GM18508 (cell line): Measurements from ENCODE around the gene RNASE8.
"Not testable (repeated sequence)": the region's sequence is repeated elsewhere in the genome, so short reads cannot be mapped to it uniquely, and the experiment has no call there.

ENCODE experiments used
- ATAC-seq: cut with Tn5 transposase; IDR thresholded peaks from one replicate; pipeline ENCODE4 v1.9.1; 2021; ENCODE audit warnings: moderate number of reproducible peaks; ENCODE audit not compliant: insufficient read depth, unreplicated experiment

The RNASE8 gene, protein sequence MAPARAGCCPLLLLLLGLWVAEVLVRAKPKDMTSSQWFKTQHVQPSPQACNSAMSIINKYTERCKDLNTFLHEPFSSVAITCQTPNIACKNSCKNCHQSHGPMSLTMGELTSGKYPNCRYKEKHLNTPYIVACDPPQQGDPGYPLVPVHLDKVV

DNA sequence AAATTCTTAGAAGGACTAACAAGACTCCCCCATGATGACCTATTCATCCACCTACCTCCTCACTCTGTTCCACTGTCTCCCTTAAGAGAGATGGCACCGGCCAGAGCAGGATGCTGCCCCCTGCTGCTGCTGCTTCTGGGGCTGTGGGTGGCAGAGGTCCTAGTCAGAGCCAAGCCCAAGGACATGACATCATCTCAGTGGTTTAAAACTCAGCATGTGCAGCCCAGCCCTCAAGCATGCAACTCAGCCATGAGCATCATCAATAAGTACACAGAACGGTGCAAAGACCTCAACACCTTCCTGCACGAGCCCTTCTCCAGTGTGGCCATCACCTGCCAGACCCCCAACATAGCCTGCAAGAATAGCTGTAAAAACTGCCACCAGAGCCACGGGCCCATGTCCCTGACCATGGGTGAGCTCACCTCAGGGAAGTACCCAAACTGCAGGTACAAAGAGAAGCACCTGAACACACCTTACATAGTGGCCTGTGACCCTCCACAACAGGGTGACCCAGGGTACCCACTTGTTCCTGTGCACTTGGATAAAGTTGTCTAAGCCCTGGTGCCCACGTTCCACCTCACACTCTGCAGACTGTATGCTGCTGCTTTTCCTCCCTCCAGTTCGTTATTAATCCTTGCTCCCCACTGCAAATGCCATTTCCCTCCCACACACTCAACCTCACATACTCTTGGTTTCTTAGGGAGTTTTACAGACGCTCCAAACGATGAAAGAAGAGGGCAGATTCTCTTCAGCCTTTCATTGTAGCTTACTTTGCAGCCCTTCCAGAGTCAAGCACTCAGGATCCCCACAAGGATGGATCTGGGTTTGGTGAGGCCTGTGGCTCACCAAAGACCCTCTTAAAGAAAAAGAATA lies at the start of gene RNASE8:
Gene RNASE8, plus strand, starts transcription at position 20 of the 873 bp plus-strand sequence. Its CDS starts 71 bp downstream, at position 91.
- ATAC-seq: no peak

DNA sequence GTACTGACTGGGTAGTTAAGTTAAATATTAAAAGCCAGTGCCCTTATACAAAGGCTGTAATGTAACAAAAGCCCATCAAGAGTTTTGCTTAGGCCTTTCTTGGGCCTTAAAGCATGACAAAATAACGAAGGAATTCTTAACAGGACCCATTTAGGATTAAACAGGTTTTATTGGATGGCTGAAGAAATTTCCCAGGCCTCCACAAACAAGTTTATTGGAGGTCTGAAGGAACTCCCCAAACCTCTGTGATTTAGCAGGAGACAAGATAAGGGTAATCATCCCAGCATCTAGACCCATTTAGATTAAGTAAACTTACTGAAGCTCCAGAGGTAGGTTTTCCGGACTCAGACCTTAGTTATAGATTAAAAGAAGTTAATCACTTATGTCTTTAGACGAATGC lies 47.9 kb upstream of the RNASE8 start:
- ATAC-seq: not testable (repeated sequence)

DNA sequence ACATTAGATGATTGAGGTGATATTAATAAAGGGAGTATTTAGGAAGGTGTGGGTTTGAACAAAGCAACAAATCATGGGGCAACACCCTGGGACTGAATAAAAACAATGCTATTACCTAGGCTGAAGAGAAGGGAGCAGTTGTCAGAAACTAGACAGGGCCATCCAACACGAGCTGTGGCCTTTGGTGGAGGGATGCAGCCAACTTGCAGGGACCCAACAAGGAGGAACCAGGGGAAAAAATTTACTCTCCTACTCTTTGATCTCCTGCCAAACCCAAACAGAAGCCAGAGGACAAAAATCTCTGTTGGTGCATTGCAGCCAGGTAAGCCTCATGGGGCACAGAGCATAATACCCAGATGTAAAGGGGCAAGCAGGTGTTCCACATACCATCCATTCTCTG lies 46.5 kb upstream of the RNASE8 start:
- ATAC-seq: no peak

DNA sequence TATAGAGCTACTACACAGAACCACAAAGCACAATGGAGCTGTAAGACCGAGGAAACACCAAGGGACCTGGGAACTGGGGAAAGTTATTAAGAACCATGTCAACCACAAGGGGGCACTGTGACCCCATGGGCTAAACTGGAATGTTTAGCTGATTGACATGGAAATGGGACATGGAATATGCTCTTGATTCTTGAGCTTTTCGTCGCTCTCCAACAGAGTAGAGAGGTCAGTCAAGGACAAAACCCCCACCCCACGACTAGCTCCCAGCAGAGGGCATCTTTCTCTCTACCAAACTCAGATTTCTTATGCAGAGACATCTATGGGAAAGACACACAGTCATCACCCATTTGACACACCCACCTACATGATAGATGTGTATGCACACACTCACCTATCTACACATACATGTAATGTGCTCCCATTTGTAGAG lies 42.8 kb upstream of the RNASE8 start:
- ATAC-seq: no peak

DNA sequence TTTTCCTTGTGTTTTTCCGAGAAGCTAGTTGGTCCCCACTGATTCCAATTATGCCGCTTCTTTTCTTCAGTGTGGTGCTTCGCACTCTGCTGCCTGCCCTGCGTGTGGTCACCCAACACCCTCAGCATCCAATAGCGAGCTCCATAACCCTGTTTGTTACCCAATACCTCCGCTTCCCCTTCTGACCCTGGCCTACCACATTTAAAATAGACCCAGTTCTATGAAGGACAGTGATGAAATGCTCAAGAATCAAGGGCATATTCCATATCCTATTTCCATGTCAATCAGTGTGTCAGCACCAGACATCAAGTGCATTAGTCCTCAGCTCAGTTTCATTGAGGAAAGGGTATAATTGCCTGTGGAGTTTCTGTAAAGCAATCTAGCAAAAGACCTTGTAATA lies 42.3 kb upstream of the RNASE8 start:
- no peak for ATAC-seq

DNA sequence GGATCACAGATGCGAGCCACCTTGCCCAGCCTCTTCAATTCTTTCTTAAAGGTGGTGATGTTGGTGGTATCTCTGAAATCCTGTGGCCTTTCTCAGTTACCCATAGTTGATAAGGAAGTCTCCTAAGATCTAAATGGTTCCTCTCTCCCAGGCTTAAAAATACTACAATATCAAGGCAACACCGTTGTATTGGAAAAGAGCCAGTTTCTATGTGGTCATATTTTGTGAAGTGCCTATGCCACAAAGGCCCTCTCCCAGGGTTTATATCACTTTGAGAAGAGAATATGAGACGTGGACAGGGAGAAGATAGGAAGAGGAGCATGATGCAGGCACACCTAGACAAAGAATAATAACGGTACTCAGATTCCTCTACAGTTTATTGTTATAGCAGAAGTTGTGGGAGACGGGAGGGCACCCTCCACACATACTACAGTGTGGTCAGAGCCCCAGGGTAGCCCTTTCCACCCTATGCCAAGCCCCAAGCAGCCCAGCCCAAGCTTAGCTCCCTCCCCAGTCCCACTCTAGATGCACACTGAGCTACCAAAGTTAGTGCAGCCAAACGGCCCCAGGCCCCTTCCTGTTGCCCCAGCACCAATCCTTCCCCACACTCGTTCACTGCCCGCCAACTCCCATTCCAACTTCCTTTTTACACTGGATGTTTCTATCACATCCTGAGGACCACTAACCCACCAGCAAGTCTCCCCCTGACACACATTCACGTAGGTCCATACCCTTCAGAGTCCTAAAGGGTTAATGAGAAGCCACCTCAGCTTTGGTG lies 41.0 kb upstream of the RNASE8 start:
- ATAC-seq: no peak

DNA sequence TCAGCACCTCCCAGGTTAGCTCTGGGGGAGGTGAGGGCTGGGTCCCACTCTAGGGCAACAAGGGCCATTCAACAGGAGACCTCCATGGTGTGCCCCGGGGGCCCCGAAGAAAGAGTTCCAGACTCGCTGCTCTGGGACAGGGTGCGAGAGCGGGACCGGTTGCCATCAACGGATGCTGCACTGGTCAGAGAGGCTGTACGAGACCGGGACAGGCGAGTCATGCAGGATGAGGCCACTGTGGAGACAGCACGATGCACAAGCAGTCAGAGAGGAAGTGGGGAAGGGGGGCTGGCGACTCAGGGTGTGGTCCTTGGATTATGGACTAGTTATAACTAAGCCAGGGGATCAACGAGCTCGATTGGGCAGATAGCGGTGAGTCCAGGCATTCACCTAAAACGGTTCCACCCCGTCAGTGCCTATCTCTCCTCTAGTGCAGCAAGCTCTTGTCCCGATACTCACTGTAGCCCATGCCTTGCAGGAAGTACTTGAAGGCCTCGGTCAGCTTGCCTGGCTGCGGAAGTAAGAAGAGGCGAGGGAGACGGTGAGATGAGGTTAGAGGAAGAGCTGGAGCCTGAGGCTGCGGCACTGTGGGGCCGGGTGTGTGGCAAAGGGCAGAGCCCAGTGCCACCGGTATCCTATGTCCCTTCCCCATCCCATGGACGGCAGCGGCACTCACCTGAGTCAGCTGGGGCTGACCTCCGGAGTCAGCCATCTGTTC lies 39.9 kb upstream of the RNASE8 start:
- ATAC-seq: no peak

DNA sequence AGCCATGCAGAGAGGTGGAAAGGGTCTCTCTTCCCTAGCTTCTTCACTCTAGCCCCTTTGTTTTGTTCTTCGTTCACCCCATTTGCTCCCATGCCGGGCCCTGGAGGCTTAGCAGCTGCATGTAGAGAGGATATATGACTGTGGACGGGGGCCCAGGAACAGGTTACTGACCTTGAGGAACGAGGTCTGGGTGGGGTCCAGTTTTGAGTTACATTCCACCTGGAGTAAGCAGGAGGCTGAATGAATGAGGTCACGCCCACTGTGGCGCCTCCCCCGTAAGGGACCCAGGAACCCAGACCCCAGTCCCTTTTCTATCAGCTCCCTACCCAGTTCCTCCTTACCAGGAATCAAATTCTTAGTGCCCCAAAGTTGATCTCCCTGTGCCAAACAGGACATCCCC lies 39.3 kb upstream of the RNASE8 start:
- no peak for ATAC-seq

DNA sequence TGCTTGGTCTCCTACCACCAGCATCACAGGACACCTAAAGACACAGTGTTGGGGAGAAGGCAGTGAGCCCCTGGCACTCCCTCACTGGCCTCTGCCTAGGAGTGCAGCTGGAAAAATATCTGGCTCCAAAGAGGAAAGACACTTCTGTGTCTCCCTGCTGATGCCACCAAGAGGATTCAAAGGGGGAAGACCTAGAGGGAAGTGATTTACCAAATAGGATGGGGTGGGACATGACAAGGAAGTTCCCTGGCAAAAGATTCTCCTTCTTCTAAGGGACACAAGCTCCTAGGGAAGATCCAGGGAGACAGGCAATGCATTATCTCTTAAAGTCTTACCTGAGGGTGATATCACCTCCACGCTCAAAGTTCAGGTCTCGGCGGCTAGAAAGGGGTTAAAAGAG lies 38.8 kb upstream of the RNASE8 start:
- no peak for ATAC-seq

DNA sequence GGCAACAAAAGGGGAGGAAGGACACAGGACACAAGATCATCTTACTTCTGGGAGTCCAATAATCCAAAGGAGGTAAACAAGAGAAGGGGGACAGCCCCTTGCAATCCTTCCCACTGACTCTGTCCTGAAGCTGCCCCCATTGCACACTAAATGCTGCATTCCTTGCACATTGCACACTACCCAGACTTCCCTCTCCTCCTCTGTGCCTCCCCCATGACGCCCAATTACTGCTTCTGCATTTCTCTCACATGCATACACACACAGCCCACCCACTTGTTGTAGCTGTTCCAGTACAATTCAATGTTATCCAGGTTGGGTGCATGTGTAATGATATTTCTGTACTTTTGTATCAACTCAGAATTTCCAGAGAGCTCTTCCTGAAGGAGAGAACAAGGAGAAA lies 38.3 kb upstream of the RNASE8 start:
- no peak for ATAC-seq

DNA sequence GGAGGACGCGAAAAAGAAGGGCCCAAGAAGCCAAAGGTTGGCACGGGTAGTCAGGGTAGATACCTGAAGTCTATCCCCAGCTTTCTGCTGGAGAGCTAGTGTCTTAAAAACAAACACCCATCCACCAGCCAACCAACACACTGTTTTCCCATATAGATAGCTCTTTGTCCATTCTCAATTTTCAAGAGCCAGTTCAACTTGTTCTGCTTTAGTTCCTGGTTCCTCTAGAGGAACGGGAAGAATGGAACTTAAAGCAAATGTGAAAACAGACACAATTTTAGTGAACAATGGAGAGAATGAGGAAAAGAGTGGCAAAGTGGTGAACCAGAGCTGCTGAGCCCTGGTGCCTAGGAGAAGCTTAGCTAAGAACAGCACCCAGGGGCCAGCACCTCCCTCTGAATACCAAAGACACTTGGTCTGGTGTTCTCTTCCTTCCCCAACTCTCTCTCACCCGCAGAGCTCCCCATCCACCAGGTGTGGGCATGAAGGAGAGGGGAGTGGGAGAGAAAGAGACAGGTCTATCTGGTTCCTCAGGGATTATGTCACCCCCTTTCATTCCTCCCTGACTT lies 36.6 kb upstream of the RNASE8 start:
- no peak for ATAC-seq

DNA sequence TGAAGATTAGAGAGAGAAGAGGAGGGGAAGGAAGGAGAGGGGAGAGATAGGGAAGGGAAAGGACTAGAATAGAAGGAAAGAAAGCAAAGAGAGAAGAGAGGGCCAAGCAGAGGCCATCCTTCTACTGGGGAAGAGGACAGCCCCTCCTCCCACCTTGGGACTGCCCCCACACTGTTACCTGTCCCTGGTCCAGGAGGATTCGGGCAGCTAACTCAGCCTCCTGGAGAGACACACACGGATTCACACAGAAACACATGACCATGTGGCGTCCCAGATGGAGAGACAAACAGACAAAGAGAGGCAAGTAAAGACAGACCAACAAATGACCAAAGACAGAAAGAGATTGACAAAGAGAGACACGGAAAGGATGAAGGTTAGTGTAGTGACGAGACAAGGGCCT lies 34.9 kb upstream of the RNASE8 start:
- no peak for ATAC-seq

DNA sequence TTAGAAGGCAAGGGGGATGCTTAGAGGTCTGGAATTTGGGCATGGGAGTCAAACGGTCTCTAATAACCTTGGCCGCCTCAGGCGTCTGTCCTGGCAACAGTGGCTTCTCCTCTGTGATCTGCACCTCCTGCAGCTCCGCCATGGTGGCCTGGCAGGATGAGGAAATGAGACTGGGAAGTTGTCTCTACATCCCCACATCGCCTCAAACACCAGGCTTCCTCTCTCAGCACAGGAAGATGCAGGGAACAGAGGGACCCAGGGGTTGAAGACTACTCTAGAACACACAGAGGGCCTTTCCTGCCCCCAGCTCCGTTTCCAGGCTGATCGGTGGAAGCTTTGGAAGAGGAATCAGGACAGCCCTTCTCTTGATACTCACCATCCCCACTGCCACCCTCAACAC lies 34.4 kb upstream of the RNASE8 start:
- ATAC-seq: no peak

DNA sequence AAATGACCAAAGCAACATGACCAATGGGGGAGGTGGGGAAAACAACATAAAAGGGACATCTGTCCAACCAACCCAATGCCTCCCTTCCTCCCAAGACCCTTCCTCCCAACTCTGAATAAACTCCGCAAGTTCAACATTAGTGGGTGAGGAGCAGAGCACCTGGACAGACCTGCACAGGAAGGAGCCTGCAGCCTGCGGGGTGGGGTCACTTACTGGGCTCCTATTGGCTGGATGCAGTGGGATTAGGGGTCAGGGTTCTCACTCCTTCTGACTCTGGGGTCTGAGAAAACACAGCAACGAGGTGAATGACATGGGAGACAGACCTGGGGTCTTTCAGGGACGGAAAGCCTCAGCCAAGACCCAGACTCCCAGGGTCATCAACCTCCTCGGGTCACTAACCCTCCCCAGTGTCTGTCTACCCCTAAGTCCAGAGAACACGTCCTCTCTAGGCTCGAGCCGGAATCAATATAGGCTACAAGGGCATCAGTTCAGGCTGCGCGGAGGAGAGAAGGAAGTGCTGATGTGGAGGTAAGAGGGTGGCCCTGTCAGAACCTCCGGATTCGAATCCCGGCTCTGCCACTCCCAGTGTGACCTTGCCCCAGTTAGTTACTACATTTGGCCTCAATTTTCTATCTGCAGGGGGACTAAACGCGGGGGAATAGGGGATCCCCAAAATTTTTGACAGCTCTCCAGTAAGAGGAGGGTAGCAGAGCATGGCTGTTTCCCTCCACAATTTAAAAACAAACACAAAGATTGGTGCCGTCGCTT lies 33.6 kb upstream of the RNASE8 start:
- ATAC-seq: no peak

DNA sequence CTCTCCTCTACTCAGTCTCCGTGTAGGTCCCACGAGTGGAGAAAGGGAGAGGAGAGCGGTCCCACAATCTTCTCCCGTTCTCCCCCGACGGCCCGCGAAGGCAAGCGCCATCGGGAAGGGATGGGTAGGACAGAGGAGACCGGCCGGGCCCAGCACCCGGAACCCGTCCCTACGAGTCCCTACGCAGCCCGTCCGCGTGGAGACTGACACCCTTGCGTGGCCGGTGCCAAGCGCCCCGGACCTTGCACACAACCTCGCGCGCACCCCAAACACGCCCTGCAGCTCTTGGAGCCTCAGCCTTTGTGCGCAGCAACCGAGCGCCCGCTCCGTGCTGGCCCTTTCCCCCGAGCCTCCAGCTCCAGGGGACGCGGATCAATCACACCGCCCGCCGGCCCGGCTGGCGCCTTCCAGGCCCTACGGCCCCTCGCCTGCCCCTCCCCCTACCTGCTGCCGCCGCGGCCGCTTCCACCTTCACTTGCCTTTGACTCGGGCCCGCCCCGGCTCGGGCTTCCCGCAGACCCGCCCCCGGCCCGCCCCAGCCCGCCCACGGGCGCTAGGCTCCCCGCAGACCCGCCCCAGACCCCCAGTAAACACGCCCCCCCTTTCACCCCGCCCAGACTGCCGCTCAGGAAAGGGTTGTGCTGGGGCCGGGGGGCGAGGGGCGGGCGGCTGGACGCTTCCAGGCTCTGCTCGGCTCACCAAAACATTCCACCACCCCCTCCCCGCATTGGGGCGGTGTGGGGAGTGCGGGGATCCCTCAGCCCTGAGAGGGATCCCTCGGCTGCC lies 32.8 kb upstream of the RNASE8 start, which contains the start of gene NDRG2:
Gene NDRG2, minus strand, starts transcription at position 477 of the 786 bp plus-strand sequence. CDS start 1,746 bp downstream, outside the sequence.
- ATAC-seq: no peak

DNA sequence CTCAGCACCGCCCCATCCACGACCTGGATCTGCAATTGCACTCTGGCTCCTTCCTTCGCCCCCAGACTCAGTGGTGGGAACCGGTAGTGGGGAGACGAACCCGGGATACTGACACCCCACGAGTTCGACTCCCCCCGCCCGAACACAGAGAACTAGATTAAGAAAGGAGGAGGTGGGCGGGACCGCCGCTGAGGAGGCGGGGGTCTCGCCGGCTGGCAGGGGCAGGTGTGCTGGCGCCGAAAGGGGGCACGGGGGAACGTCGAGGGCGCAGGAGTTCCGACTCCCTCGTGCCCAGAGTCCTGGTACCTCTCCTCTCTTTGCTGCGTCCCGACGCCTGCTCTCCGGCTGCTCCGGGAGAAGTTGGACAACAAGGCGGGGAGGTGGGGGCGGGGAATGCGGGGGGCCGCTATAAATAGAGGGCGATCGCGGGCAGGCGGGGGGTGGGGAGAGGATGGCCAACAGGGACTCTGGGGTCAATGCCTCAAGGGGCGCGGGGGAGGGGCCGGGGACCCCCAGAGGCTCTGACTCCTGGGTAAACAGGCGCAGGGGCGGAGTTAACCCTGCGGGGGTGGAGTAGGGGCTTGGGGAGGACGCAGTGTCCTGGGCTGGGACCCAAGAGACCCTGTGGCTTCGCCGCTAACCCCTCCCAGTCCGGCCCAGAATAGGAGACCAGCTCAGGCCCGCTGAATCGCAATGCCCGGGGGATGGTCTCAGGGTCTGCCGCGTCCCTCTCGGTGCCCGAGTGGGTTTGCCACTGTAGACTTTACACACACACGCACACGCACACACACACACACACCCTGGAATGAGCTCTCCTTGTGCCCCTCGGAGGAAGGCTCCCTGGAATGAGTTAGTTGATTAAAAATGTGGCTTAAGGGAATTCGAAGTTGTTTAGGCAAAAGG lies 32.0 kb upstream of the RNASE8 start:
- no peak for ATAC-seq

DNA sequence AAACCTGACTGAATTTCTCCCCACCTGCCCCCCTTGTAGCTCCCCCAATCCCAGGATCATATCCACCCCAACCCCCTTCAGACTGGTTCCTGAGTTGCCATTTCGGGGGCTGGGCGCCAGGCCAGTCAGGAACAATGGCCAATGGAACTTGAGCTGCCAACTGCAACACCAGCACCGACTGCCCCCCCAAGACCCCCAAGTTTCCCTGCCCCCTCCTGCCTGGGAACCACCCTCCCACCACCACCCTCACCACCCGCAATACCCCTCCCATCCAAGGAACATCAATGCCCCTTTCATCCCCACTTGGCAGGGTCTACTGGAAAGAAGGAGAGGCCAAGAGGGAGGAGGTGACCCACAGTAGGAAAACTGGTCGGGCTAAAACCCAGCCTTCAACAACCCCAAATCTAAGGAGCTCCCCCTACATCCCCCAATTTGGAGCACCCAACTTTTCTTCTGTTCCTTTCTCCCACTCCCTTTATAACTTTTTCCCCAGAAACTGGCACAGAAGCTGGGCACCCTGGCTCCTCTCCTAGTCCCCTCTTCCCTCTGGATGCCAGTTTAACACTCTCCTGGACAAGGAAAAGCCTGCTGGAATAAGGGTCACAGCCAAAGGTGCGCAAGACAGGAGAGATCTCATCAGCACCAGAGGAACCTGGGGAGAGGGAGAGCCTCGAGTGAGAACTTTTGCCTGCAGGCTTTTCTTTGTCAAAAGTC lies 31.2 kb upstream of the RNASE8 start:
- ATAC-seq: no peak
